ENCODE data around the gene KLHL1. TPM values are rescaled to one million over a fixed set of nuclear protein-coding genes. Genes with fewer than 3 reads are reported as not detected.
"Not testable (repeated sequence)": the region's sequence is repeated elsewhere in the genome, so short reads cannot be mapped to it uniquely, and the experiment has no call there.

Gene KLHL1, protein sequence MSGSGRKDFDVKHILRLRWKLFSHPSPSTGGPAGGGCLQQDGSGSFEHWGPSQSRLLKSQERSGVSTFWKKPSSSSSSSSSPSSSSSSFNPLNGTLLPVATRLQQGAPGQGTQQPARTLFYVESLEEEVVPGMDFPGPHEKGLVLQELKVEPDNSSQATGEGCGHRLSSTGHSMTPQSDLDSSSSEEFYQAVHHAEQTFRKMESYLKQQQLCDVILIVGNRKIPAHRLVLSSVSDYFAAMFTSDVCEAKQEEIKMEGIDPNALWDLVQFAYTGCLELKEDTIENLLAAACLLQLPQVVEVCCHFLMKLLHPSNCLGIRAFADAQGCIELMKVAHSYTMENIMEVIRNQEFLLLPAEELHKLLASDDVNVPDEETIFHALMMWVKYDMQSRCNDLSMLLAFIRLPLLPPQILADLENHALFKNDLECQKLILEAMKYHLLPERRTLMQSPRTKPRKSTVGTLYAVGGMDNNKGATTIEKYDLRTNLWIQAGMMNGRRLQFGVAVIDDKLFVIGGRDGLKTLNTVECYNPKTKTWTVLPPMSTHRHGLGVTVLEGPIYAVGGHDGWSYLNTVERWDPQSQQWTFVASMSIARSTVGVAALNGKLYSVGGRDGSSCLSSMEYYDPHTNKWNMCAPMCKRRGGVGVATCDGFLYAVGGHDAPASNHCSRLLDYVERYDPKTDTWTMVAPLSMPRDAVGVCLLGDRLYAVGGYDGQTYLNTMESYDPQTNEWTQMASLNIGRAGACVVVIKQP
- not detected for total RNA-seq

DNA sequence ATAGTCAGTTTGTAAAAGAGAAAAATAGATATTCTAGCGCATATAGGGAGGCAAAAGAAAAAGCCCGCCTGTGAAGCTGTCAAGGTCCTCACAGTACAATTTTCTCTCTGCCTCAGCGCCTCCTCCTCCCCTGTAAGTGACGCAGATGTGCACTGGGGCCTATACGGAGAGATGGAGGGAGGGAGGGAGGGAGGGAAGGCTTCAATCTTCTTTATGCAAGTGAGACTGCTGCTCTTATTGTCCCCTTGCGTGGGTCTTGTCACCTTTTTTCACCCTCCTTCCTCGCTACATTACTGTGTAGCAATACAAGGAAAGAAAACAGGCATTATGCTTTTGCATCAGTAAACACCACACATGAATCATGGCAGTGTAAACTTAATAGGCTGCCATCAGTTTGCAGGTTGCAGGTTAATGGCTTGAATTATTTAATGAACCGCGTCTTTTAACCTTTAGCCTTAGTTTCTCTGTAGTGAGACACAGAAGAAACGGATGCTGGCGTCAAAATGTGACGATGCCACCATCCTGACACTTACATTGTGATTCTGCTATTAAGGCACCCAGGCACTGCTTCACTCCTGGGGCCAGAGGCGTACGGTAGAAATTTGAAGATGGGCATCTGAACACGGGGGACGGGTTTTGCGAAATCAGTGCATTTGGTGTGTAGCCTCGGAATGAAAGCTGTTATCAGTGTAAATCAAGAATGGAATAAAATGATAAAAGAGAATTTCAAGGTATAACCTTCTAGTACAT is at the start of gene KLHL1:
Gene KLHL1, minus strand, starts transcription at position 97 of the 750 bp plus-strand sequence. CDS start 753 bp downstream, outside the sequence.
- no peak for ATAC-seq (ENCODE audit: low FRiP score)
- TF ChIP-seq, protein P1, sequence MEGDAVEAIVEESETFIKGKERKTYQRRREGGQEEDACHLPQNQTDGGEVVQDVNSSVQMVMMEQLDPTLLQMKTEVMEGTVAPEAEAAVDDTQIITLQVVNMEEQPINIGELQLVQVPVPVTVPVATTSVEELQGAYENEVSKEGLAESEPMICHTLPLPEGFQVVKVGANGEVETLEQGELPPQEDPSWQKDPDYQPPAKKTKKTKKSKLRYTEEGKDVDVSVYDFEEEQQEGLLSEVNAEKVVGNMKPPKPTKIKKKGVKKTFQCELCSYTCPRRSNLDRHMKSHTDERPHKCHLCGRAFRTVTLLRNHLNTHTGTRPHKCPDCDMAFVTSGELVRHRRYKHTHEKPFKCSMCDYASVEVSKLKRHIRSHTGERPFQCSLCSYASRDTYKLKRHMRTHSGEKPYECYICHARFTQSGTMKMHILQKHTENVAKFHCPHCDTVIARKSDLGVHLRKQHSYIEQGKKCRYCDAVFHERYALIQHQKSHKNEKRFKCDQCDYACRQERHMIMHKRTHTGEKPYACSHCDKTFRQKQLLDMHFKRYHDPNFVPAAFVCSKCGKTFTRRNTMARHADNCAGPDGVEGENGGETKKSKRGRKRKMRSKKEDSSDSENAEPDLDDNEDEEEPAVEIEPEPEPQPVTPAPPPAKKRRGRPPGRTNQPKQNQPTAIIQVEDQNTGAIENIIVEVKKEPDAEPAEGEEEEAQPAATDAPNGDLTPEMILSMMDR (IDR thresholded peaks at IDR 0.05), result no peak
- DNase-seq (ENCODE audit: low spot score), result no peak

DNA sequence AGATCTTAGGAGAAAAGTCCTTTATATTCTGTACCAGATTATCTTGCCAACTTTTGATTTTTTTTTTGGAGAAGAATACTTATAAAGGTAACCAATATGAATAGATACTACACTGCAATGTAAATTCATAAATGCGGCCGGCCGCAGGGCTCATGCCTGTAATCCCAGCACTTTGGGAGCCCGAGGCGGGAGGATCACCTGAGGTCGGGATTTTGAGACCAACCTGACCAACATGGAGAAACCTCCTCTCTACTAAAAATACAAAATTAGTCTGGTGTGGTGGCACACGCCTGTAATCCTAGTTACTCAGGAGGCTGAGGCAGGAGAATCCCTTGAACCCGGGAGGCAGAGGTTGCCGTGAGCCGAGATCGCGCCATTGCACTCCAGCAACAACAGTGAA is 34.4 kb upstream of the KLHL1 start:
- not testable (repeated sequence) for DNase-seq (ENCODE audit: low spot score); ATAC-seq (ENCODE audit: low FRiP score)

DNA sequence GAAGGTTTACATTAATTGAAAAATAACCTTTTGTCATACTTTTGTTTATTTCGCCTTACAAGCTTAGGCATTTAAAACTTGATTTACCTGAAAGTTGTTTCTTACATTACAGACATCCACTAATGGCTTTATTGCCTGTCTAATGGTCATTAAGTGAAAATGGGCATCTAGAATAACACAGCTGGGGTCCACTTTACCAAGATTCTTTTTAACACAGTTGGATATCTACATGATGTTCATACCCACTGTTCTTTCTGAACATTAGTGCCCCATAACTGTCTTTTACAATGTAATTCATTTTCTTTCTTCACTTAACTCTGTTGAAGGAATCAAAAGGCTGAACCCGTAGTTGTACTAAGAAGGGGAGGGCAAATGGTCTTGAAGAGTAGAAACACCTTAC is 19.8 kb upstream of the KLHL1 start:
- TF ChIP-seq, protein P1 (IDR thresholded peaks at IDR 0.05), result no peak
- DNase-seq (ENCODE audit: low spot score) (no peak), ATAC-seq (ENCODE audit: low FRiP score) (no peak)

DNA sequence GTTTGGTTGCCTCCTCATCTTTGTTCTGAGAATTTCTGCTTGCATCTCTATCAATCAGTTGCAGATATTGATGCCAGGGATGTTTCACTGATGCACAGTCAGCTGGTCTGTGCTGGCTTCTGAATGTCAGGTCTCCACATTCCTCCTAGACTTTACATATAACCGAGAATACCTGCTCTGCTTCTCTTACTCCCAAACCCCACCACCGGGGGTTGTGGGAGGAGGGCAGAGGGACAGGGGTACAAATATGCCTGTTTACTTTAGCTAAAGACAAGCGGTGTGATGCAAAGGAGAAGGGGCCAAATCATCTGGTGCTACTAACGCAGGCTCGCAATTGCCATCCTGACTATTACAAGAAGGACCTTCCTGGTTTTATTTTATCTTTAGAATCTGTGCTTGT is 17.4 kb upstream of the KLHL1 start:
- ATAC-seq (ENCODE audit: low FRiP score) (no peak), DNase-seq (ENCODE audit: low spot score) (no peak)
- TF ChIP-seq, protein P1 (IDR thresholded peaks at IDR 0.05), result no peak

DNA sequence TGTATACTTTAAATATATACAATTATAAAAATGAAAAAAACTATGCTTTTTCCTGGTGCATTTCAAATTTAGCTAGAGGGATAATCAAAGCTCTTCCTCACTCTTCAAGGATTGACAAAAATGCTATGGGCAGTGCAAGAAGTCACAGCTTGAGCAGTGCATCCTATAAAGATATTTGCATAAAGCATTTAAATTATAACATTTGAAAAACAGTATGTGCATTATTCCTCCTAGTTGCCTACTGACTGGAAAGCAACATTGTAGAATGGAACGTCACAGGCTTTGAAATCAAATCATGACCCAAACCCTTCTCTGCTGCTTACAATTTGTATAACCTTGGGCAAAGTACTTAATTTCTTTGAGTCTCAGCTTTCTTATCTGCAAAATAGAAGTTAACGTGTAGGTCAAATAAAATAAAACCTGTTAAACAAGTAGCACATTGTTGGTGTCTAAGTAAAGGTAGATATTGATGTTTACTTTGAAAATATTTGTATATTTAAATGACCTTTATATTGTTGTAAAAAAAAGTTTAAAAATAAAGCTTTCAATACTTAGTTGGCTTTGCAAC is 9.2 kb upstream of the KLHL1 start:
- ATAC-seq (ENCODE audit: low FRiP score) (no peak), DNase-seq (ENCODE audit: low spot score) (no peak)
- TF ChIP-seq, protein P1 (IDR thresholded peaks at IDR 0.05), result no peak

DNA sequence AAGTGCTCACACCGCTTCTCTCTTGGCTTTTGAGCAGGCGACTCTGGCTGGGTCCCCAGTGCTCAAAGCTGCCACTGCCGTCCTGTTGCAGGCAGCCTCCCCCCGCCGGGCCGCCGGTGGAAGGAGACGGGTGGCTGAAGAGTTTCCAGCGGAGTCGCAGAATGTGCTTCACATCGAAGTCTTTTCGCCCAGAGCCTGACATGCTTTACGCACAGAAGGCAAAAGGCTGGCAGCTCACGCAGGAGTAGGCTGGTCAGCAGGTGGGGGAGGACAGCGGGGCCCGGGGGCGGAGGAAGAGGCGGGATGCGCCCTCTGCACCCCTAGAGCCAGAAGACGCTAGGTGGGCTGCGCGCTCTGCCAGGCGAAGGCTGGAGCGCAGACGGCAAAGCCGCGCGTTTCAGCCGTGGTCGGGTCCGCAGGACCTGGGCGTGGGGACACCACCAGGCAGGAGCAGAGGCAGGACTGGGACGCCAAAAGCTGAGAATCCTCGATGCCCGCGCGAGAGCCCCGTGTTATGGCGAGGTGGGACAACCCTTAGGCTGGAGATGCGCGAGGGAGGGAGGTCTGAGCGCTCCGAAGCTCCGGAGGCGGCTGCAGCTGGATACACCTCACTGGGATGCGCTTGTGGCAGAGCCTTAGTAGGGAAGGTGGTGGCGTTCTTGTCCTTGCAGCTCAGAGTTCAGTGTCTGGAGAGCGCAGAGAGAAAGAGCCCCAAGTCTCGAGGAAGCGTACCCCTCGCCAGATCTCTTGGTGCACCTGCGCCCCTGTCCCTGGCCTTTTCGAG is 562 bp downstream of the KLHL1 start, which contains the start of gene ATXN8OS:
Gene ATXN8OS, plus strand, starts transcription at position 329 of the 784 bp plus-strand sequence.
- no peak for ATAC-seq (ENCODE audit: low FRiP score)
- TF ChIP-seq, protein P1 (IDR thresholded peaks at IDR 0.05), result no peak
- DNase-seq (ENCODE audit: low spot score), result no peak
